Nephron progenitor cell (in vitro differentiated cells): ENCODE measurements around the gene USH2A.

Experiments used
- DNase-seq: peaks from one replicate; pipeline ENCODE4 v3.0.0; 2021
- H3K27ac Mint-ChIP-seq: 2 replicates; pipeline ENCODE4 v1.8.0; 2021; ENCODE audit warnings: mild to moderate bottlenecking, moderate library complexity, mixed read lengths
- H3K27me3 Mint-ChIP-seq: 2 replicates; pipeline ENCODE4 v1.8.0; 2021; ENCODE audit warnings: mild to moderate bottlenecking, low read depth, mixed read lengths; ENCODE audit not compliant: poor library complexity
- H3K36me3 Mint-ChIP-seq: 2 replicates; pipeline ENCODE4 v1.8.0; 2021; ENCODE audit warnings: low read depth, mixed read lengths
- H3K4me1 Mint-ChIP-seq: 2 replicates; pipeline ENCODE4 v1.8.0; 2021; ENCODE audit warnings: mixed read lengths
- H3K4me3 Mint-ChIP-seq: 2 replicates; pipeline ENCODE4 v1.8.0; 2021; ENCODE audit warnings: mild to moderate bottlenecking, moderate library complexity, mixed read lengths
- H3K9me3 Mint-ChIP-seq: 2 replicates; pipeline ENCODE4 v1.8.0; 2021; ENCODE audit warnings: mild to moderate bottlenecking, moderate library complexity, mixed read lengths
- CTCF ChIP-seq: fragments of 200-600 bp; sonication (generic); IDR thresholded peaks from 2 replicates; pipeline ENCODE4 v1.5.0; 2021; ENCODE audit warnings: antibody characterized with exemption

Gene USH2A

GRCh38 chr1:215872658-215873057 lies 550.6 kb downstream of the USH2A start:
- Mint-ChIP-seq H3K9me3 (no peaks in the 10 kb centered on the region), H3K4me3 (no peak overlapping the region), H3K4me1 (no peaks in the 10 kb centered on the region), H3K27ac (no peak overlapping the region), H3K36me3 (no peaks in the 10 kb centered on the region), H3K27me3 (no peaks in the 10 kb centered on the region)
- no peak for DNase-seq
- TF ChIP-seq CTCF = no peak

GRCh38 chr1:215868500-215868899 lies 554.7 kb downstream of the USH2A start:
- Mint-ChIP-seq H3K27ac (no peak overlapping the region), H3K4me1 (no peaks in the 10 kb centered on the region), H3K36me3 (no peaks in the 10 kb centered on the region), H3K9me3 (no peaks in the 10 kb centered on the region), H3K27me3 (peaks cover 7% of the 10 kb centered on the region), H3K4me3 (no peak overlapping the region)
- DNase-seq = no peak
- no peak for TF ChIP-seq CTCF

GRCh38 chr1:215865060-215865459 lies 558.2 kb downstream of the USH2A start:
- Mint-ChIP-seq H3K4me3 (no peak overlapping the region), H3K27me3 (peaks cover 8% of the 10 kb centered on the region), H3K27ac (no peak overlapping the region), H3K36me3 (no peaks in the 10 kb centered on the region), H3K4me1 (no peaks in the 10 kb centered on the region), H3K9me3 (no peaks in the 10 kb centered on the region)
- TF ChIP-seq CTCF = no peak
- DNase-seq = no peak

- Mint-ChIP-seq H3K4me3 (no peak overlapping the region), H3K27me3 (peaks cover 8% of the 10 kb centered on the region), H3K9me3 (no peaks in the 10 kb centered on the region), H3K4me1 (no peaks in the 10 kb centered on the region), H3K36me3 (no peaks in the 10 kb centered on the region), H3K27ac (no peak overlapping the region)
- no peak for TF ChIP-seq CTCF
- DNase-seq = no peak
These were observed 559.5 kb downstream of the USH2A start for GRCh38 chr1:215863796-215864195.

- Mint-ChIP-seq H3K27me3 (peaks cover 8% of the 10 kb centered on the region), H3K9me3 (peaks cover 8% of the 10 kb centered on the region), H3K4me1 (no peaks in the 10 kb centered on the region), H3K36me3 (no peaks in the 10 kb centered on the region), H3K4me3 (no peak overlapping the region), H3K27ac (no peak overlapping the region)
- DNase-seq = no peak
- no peak for TF ChIP-seq CTCF
These were observed 562.4 kb downstream of the USH2A start for GRCh38 chr1:215860833-215861232.

GRCh38 chr1:215857317-215857716 lies 565.9 kb downstream of the USH2A start:
- Mint-ChIP-seq H3K36me3 (no peaks in the 10 kb centered on the region), H3K4me1 (no peaks in the 10 kb centered on the region), H3K4me3 (no peak overlapping the region), H3K9me3 (peaks cover 32% of the 10 kb centered on the region), H3K27ac (no peak overlapping the region), H3K27me3 (no peaks in the 10 kb centered on the region)
- no peak for DNase-seq
- TF ChIP-seq CTCF = no peak
